GM21528 (cell line): ENCODE data around the gene SCN5A.

Experiments
- ATAC-seq: cut with Tn5 transposase; IDR thresholded peaks from one replicate; pipeline ENCODE4 v1.9.1; 2021; ENCODE audit warnings: mild to moderate bottlenecking, moderate library complexity; ENCODE audit not compliant: unreplicated experiment, low FRiP score

SCN5A gene

GRCh38 chr3:38548154-38548931 is 101.1 kb downstream of the SCN5A start:
- ATAC-seq = no peak

GRCh38 chr3:38545983-38546382 is 103.5 kb downstream of the SCN5A start:
- no peak for ATAC-seq

GRCh38 chr3:38545550-38545949 is 103.9 kb downstream of the SCN5A start:
- no peak for ATAC-seq

- no peak for ATAC-seq
Measured at GRCh38 chr3:38544926-38545325, 104.6 kb downstream of the SCN5A start.

- ATAC-seq = no peak
Measured at GRCh38 chr3:38543586-38543985, 105.9 kb downstream of the SCN5A start.

- no peak for ATAC-seq
Measured at GRCh38 chr3:38542401-38543298, 106.8 kb downstream of the SCN5A start.

GRCh38 chr3:38541806-38542205 is 107.7 kb downstream of the SCN5A start:
- ATAC-seq = no peak

GRCh38 chr3:38538773-38539353 is 110.6 kb downstream of the SCN5A start:
- no peak for ATAC-seq

GRCh38 chr3:38536671-38537070 is 112.8 kb downstream of the SCN5A start:
- ATAC-seq = no peak

GRCh38 chr3:38534604-38535003 is 114.9 kb downstream of the SCN5A start:
- ATAC-seq = no peak

GRCh38 chr3:38534180-38534579 is 115.3 kb downstream of the SCN5A start:
- no peak for ATAC-seq

- ATAC-seq = no peak
Measured at GRCh38 chr3:38533285-38533976, 116.1 kb downstream of the SCN5A start.

- ATAC-seq = no peak
Measured at GRCh38 chr3:38532529-38532928, 117.0 kb downstream of the SCN5A start.

- ATAC-seq = no peak
Measured at GRCh38 chr3:38528457-38528856, 121.0 kb downstream of the SCN5A start.

GRCh38 chr3:38526792-38527191 is 122.7 kb downstream of the SCN5A start:
- ATAC-seq = no peak

GRCh38 chr3:38524141-38524739 is 125.2 kb downstream of the SCN5A start:
- no peak for ATAC-seq

GRCh38 chr3:38522002-38522401 is 127.5 kb downstream of the SCN5A start:
- no peak for ATAC-seq

- ATAC-seq = peak; percentile 63
Measured at GRCh38 chr3:38521391-38521987, 128.0 kb downstream of the SCN5A start.

- ATAC-seq = no peak
Measured at GRCh38 chr3:38519651-38520050, 129.8 kb downstream of the SCN5A start.

GRCh38 chr3:38519000-38519399 is 130.5 kb downstream of the SCN5A start:
- ATAC-seq = no peak
